OCI-LY7 (cell line): ENCODE results near the gene SFRP4.

ENCODE experiments used
- CTCF ChIP-seq: fragments of 200-600 bp; sonication (generic); conservative IDR thresholded peaks from 2 replicates; pipeline ENCODE4 v1.5.1; 2014; ENCODE audit warnings: mild to moderate bottlenecking, antibody characterized with exemption, low read length, moderate library complexity, mixed read lengths
- EZH2phosphoT487 ChIP-seq: fragments of 200-600 bp; sonication (generic); IDR thresholded peaks from 2 replicates; pipeline ENCODE4 v1.6.1; 2018; ENCODE audit warnings: low read depth, borderline replicate concordance, mild to moderate bottlenecking, mixed run types, antibody characterized with exemption, low read length, moderate library complexity, mixed read lengths

DNA sequence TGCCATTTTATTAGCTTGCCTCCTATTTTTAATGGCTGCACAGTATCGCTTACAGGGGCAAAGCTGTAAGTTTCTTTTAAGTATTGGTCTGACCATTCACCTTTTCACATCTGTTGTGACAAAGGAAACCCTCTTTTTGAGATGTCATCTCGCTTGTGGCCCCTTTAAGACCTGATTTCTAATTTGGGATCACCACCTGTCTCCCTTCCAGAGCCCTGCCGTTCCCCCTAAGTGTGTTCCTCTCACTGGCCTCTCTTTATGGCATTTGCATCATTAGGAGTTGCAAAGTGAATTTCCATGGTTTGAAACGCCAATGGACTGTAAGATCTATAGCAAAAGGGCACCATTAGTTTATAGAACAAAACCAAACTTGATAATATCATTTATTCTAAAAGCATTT is 5.3 kb upstream of the SFRP4 start:
- TF ChIP-seq CTCF (no peak), EZH2phosphoT487 (no peak)
